ENCODE measurements around the gene MYBPHL.
"Not testable (repeated sequence)": the region's sequence is repeated elsewhere in the genome, so short reads cannot be mapped to it uniquely, and the experiment has no call there.

Gene MYBPHL

GRCh38 chr1:109307274-109308021 lies 637 bp upstream of the MYBPHL start:
- DNase-seq (ENCODE audit: low read depth in 1 of 2, low spot score in 1 of 2) = no peak

GRCh38 chr1:109305991-109306390 lies 820 bp downstream of the MYBPHL start:
- DNase-seq (ENCODE audit: low read depth in 1 of 2, low spot score in 1 of 2) = not testable (repeated sequence)

DNA sequence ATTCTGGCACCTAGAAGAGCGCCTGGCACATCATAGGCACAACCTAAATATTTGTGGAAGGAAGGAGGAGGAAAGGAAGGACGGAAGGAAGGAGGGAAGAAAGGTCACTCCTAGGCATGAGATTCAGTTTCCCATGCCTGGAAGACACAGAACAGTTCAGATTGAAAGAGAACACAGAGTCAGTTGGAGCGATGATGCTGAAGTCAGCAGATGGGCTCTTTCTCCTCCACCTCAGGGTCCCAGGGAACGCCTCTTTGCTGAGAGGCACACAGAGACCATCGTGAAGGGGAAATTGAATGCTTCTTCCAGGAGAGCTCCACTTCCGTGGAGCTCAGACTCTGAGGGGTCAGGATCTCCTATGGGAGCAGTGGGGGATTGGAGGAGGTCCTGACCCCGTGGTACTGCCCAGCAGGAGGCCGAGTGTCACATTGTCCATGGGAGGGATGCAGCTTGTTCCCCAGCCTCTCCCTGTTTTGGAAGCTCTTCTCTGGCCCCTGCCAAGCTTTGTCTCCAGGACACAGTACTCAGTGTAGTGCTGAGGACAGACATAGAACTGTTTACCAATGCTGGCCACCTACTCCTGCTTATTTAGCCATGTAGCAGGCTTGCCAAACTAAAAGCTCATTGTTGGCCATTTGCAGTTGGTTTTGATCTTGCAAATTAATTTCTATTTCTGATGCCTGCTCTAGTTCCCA lies 2.4 kb downstream of the MYBPHL start:
- DNase-seq (ENCODE audit: low read depth in 1 of 2, low spot score in 1 of 2) = no peak

DNA sequence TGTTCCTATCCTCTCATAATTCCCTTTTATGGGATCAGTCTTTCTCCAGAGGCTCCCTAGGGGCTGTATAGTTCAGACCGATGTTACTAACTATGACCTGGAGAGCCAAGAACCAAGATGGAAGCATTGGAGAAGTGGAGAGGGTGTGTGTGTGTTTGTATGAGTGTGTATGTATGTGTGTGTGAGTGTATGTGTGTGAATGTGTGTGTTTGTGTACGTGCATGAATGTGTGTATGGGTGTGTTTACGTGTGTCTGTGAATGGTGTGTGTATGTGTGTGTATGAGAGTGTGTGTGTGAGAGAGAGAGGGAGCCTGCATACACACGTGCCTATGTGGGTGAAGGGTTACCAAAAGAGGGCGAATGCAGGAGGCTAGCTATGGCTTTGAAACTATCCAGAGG lies 4.9 kb downstream of the MYBPHL start:
- DNase-seq (ENCODE audit: low read depth in 1 of 2, low spot score in 1 of 2) = no peak

- no peak for DNase-seq (ENCODE audit: low read depth in 1 of 2, low spot score in 1 of 2)
Observed at GRCh38 chr1:109300650-109301151, 6.1 kb downstream of the MYBPHL start.

DNA sequence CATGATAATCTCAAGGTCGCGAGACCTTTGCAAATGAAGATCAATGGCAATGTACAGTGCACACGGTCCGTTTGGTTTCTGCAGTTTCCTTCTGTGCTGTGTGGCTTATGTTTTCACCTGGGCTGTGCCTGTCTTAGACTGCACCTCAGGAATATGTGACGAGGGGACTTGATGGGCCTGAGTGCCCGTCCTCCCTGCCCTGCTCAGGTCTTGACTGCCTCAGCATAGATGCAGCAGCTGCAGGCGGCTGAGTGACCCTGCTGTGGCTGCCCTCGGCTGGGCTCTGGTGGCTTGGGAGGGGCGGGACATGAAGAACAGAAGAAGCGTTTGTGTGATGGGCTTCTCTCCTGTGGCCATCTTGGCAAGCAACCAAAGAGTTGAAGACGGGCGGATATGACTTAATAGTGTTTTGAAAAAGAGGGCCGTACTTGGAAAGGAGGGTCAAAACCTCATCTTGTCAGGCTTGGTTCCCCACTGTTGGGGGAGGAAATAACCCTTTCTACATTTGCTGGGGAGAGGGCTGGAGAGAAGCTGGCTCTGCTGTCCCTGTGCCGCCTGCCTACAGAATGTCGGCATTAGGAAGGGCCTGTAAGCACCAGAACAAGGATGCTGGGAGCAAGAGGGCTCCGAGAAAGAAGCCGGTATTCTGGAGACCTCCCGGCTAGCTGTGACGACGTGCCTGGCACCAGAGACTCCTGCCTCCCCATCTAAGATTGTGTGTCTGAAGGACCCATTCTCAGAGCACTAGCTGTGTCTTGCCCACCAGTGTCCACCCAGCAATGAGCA lies 7.1 kb downstream of the MYBPHL start:
- DNase-seq (ENCODE audit: low read depth in 1 of 2, low spot score in 1 of 2) = no peak

DNA sequence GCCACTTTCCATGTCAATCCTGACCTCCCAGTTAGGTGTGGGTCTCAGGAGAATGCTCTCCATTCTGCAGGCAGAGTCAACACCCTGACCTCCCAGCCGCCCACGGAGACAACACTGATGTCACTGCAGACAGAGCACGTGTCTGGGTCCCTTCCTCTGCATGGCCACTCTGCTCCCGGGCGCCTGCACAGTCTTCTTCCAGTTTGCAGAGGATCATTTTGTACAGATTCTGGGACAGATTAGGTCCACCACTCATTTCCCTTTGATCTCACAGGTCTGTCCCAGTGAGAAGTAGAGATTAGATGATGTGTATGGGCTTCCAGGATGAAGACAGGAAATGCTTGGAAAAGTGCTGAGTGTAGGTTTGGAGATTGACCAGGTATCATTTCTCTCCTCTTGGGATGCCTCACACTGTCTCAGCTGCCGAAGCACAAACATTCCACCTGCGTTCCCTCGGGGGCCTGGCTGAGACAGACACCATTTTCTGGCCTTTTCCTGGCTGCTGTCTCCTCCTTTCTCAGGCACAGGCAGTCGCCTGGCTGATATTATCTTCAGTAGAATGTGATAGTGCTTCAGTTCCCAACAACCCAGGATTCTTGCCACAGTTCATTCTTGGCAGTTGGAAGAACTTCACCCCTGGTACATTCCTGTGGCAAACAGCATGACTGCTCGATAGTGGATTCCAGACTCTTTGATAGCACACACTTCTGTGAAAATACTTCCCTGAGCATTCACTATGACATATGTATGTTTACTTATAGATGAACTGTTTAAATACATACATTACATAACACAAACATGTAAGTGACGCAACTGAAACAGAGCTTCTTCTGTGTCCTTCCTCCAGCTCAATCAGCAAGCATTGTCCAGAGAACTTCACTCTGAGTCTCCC lies 7.9 kb downstream of the MYBPHL start:
- DNase-seq (ENCODE audit: low read depth in 1 of 2, low spot score in 1 of 2) = no peak

DNA sequence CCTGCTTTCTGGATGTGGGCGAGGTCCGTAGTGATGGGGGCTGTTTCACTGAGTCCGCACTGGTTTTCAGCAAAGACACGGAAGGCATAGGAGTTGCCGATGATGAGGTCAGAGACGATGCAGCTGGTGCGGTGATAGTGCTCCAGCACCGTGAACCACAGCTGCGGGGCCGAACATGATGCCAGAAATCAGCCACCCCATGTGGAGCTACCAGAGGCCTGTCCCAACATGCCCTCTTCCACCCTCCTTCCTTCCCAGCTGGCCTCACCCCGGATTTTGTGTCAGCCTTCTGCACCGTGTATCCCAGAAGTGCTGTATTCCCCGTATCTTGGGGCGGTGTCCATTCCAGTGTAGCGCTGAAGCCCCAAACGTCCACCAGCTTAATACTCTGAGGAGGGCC lies 10.0 kb downstream of the MYBPHL start:
- no peak for DNase-seq (ENCODE audit: low read depth in 1 of 2, low spot score in 1 of 2)

- no peak for DNase-seq (ENCODE audit: low read depth in 1 of 2, low spot score in 1 of 2)
Observed at GRCh38 chr1:109295712-109296415, 10.9 kb downstream of the MYBPHL start.

DNA sequence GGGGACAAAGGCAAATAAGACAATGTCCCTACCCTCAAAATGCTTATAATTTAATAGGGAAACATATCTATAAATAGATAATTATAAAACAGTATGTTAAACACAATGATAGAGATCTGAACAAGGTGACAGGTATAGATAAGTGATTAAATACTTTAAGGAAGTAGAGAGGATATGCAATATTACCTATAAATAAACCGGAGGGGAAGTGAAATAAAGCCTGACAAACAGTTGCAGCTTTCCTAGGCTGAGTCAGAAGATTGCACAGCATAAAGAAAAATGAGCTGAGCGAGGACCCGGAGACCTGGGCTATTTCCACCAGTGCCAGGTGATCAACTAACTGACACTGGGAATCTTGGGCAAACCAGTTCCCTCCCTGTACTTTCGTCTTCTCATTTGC lies 12.3 kb downstream of the MYBPHL start:
- no peak for DNase-seq (ENCODE audit: low read depth in 1 of 2, low spot score in 1 of 2)

DNA sequence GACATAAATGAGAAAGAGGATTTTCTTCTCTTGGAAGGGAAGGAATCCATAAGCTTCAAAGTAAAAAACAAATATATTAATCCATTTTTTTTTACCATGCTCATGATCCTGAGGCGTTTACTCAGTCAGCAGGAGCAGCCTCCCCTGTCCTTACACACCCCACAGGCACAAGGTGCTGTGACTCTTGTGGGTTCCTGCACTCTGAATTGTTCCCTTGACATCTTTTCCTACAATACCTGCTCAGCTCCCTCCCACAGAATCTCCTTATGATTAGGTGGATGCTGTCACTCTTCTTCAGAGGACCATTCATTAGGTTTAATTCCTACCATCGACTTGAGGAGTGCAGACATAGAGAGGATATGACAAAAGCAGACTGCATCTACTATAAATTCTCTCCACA lies 13.8 kb downstream of the MYBPHL start:
- DNase-seq (ENCODE audit: low read depth in 1 of 2, low spot score in 1 of 2) = no peak

DNA sequence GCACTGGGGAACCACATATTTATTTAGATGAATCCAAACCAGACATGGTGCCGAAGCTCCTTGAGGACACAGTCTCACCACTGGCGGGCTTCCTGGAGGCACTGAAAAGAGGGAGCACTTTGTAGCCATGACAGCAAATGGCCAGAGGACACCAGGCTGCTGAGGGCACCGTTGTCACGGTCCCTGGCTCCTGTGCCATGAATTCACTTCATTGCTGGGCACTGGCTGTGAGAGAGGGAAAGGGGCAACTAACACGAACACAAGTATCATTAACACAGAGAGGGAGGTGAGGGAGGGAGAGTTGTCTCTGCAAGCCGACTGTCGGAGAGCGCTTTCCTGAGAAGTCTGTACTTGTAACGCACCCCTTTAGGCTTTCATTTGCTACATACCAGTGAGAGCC lies 14.4 kb downstream of the MYBPHL start:
- DNase-seq (ENCODE audit: low read depth in 1 of 2, low spot score in 1 of 2) = no peak

GRCh38 chr1:109290998-109291397 lies 15.8 kb downstream of the MYBPHL start:
- DNase-seq (ENCODE audit: low read depth in 1 of 2, low spot score in 1 of 2) = no peak

GRCh38 chr1:109290137-109290536 lies 16.7 kb downstream of the MYBPHL start:
- DNase-seq (ENCODE audit: low read depth in 1 of 2, low spot score in 1 of 2) = no peak

GRCh38 chr1:109286762-109287161 lies 20.0 kb downstream of the MYBPHL start:
- DNase-seq (ENCODE audit: low read depth in 1 of 2, low spot score in 1 of 2) = not testable (repeated sequence)

DNA sequence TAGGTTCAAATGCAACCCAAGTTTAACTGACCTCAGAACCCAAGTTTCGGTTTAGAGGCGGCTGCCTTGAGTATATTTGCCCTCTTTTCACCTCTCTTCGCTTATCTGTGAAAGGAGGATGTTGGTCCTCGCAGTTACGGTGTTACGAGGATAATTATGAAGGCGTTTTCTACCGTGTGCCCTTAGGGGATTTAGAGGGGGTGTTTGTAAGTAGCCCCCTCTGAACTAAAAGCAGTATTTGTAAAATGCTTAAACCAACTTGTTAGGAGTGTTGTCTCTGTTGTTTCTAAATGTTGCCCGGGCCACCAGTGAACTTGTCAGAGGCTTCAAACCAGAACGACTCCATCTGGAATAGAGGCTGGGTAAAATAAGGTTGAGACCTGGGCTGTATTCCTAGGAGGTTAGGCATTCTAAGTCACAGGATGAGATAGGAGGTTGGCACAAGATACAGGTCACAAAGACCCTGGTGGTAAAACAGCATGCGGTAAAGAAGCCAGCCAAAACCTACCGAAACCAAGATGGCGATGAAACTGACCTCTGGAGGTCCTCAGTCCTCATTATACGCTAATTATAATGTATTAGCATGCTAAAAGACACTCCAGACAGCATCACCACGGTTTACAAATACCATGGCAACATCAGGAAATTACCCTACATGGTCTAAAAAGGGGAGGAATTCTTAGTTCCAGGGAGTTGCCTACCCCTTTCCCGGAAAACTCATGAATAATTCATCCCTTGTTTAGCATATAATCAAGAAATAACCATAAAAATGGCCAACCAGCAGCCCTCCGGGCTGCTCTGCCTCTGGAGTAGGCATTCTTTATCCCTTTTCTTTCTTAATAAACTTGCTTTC lies 22.8 kb downstream of the MYBPHL start:
- no peak for DNase-seq (ENCODE audit: low read depth in 1 of 2, low spot score in 1 of 2)

- peak; percentile 75 to 81 for DNase-seq (ENCODE audit: low read depth in 1 of 2, low spot score in 1 of 2)
Observed at GRCh38 chr1:109282952-109283747, 23.7 kb downstream of the MYBPHL start, which contains the start of gene PSRC1. Gene PSRC1, minus strand, starts transcription at chr1:109283145.

GRCh38 chr1:109282497-109282951 lies 24.3 kb downstream of the MYBPHL start:
- no peak for DNase-seq (ENCODE audit: low read depth in 1 of 2, low spot score in 1 of 2)

Data from activated T-helper 1 cell treated with anti-CD3 and anti-CD28 coated beads, Interleukin-2, amount 50 U/mL, for 16 hours (primary cell).